ENCODE results near the gene CCDC33.

CCDC33 gene

GRCh38 chr15:74281147-74282133 is 45.3 kb downstream of the CCDC33 start:
- DNase-seq (ENCODE audit: low spot score): no peak

GRCh38 chr15:74283368-74283767 is 47.2 kb downstream of the CCDC33 start:
- DNase-seq (ENCODE audit: low spot score): no peak

- DNase-seq (ENCODE audit: low spot score): no peak
These were observed 53.5 kb downstream of the CCDC33 start for GRCh38 chr15:74289671-74290070.

GRCh38 chr15:74290645-74291044 is 54.5 kb downstream of the CCDC33 start:
- DNase-seq (ENCODE audit: low spot score): no peak

GRCh38 chr15:74291101-74292071 is 55.3 kb downstream of the CCDC33 start:
- peak; percentile 38 for DNase-seq (ENCODE audit: low spot score)

GRCh38 chr15:74293021-74293810 is 57.1 kb downstream of the CCDC33 start:
- no peak for DNase-seq (ENCODE audit: low spot score)

GRCh38 chr15:74294010-74294409 is 57.9 kb downstream of the CCDC33 start:
- no peak for DNase-seq (ENCODE audit: low spot score)

GRCh38 chr15:74295800-74296199 is 59.7 kb downstream of the CCDC33 start:
- DNase-seq (ENCODE audit: low spot score): no peak

GRCh38 chr15:74297887-74298286 is 61.8 kb downstream of the CCDC33 start:
- no peak for DNase-seq (ENCODE audit: low spot score)

GRCh38 chr15:74300057-74300795 is 64.1 kb downstream of the CCDC33 start:
- DNase-seq (ENCODE audit: low spot score): no peak

- no peak for DNase-seq (ENCODE audit: low spot score)
These were observed 65.6 kb downstream of the CCDC33 start for GRCh38 chr15:74301583-74302361.

GRCh38 chr15:74302821-74303359 is 66.8 kb downstream of the CCDC33 start:
- no peak for DNase-seq (ENCODE audit: low spot score)

- DNase-seq (ENCODE audit: low spot score): no peak
These were observed 67.7 kb downstream of the CCDC33 start for GRCh38 chr15:74303741-74304309.

GRCh38 chr15:74304431-74304830 is 68.3 kb downstream of the CCDC33 start:
- no peak for DNase-seq (ENCODE audit: low spot score)

- no peak for DNase-seq (ENCODE audit: low spot score)
These were observed 69.6 kb downstream of the CCDC33 start for GRCh38 chr15:74305687-74306086.

GRCh38 chr15:74306781-74307217 is 70.7 kb downstream of the CCDC33 start:
- no peak for DNase-seq (ENCODE audit: low spot score)

GRCh38 chr15:74307827-74308811 is 72.0 kb downstream of the CCDC33 start:
- no peak for DNase-seq (ENCODE audit: low spot score)

- no peak for DNase-seq (ENCODE audit: low spot score)
These were observed 75.8 kb downstream of the CCDC33 start for GRCh38 chr15:74311734-74312444.

Data from hematopoietic multipotent progenitor cell treated with erythropoietin and hydrocortisone succinate and interleukin-3 and kit ligand, for 15 days (in vitro differentiated cells).